ENCODE data around the gene IMMT.
A peak's percentile ranks its signal among the peaks of the same experiment; 100 is the strongest.
"Not testable (repeated sequence)": the region's sequence is repeated elsewhere in the genome, so short reads cannot be mapped to it uniquely, and the experiment has no call there.

The IMMT gene

GRCh38 chr2:86226070-86226469 lies 30.8 kb upstream of the IMMT start:
- no peak for DNase-seq

DNA sequence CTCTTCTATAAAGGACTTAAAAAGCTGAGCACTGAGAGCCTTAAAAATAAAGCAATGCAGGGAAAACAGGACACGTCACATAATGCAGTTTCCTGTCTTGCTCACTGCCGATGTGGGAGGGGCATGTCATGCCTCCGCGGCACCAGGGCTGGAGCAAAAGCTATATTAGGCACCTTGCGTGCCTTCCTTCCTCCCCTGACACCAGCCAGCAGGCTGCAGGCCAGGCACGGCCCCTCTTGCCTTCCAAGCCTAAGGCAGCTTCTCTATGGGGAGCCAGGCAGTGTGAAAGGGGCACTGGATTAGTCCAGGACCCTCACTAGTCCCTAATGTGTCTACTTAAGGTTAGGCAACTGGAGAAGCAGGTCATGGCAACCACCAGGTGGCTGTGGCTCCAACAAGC lies 30.3 kb upstream of the IMMT start:
- peak in 1 of 14 donors; percentile 13 for DNase-seq

GRCh38 chr2:86224645-86225355 lies 29.5 kb upstream of the IMMT start:
- no peak for DNase-seq

GRCh38 chr2:86223927-86224560 lies 28.8 kb upstream of the IMMT start:
- DNase-seq = no peak

GRCh38 chr2:86223140-86223926 lies 28.1 kb upstream of the IMMT start:
- DNase-seq = peak in 7 of 14 donors; percentile 19 to 46 (median 40)

- DNase-seq = peak in 8 of 14 donors; percentile 8 to 48 (median 18)
Measured at GRCh38 chr2:86221066-86221684, 25.9 kb upstream of the IMMT start.

- DNase-seq = no peak
Measured at GRCh38 chr2:86219896-86220295, 24.6 kb upstream of the IMMT start.

DNA sequence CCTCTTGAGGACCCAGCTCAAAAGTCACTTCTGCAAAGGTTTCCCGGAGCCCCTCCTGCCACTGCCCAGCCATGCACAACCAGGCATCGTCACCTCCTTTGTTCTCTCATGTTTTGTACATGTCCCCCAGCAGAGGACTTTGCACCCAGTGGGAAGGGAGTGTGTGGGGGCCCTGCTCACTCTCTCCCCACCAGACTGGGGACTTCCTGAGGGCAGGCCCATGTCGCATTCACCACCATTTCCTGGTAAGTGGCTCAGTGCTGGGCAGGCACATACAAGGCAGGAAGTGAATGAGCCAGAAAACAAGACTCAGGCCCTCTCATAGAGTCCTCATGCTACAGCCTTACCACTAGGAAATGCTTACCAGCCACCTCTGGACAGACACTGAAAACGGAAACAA lies 22.9 kb upstream of the IMMT start:
- no peak for DNase-seq

- no peak for DNase-seq
Measured at GRCh38 chr2:86216575-86217555, 21.6 kb upstream of the IMMT start.

DNA sequence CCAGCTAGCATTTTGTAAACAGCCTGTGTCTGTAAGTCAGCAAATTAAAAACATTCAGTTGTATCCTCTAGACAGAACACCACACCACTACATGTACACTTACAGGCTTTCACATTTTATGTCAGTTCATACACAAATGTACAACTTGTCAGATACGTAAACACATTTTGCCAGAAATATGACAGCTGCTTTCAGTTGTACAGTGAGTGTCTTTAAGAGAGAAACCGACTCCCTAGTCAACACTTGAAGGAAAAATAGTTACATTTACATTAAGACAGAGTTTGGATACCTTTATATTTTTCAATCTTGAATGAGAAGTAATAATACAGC lies 19.2 kb upstream of the IMMT start:
- no peak for DNase-seq

DNA sequence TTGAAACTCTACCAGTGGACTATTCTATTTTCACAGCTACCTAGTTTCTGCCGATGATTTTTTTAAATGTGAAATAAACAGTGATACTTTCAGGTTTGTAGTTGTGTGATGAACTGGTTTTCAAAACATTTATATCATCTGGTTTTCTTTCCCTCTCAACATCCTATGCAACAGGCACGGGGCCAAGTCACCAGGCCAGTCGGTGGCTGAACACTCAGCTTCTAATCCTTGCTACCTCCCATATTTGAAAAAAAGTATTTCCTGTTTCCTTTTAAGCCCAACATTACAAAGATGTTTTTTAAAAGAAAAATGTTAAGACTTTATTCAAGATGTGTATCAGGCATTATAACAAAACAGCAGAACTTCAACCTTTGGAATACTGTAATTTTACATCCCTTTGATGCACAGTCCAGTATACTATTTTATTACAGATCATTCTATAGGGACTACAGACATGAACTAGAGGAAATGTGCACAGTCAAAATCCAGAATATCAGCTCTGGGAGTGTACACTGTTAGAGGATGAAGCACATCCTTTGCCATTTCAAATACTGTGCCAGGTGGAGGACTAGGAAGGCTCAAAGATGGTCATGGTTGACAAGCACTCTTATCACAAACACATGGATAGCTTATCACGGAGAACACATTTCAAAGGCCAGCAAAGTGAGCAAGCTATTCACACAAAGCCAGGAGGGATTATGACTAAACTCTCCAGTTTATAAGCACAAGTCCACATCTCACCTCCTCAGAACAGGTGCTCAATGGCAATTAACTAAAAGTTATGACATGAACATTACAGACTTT lies 18.6 kb upstream of the IMMT start:
- DNase-seq = no peak

- no peak for DNase-seq
Measured at GRCh38 chr2:86213056-86213455, 17.8 kb upstream of the IMMT start.

GRCh38 chr2:86211796-86212188 lies 16.5 kb upstream of the IMMT start:
- DNase-seq = no peak

- DNase-seq = no peak
Measured at GRCh38 chr2:86211033-86211795, 16.0 kb upstream of the IMMT start.

DNA sequence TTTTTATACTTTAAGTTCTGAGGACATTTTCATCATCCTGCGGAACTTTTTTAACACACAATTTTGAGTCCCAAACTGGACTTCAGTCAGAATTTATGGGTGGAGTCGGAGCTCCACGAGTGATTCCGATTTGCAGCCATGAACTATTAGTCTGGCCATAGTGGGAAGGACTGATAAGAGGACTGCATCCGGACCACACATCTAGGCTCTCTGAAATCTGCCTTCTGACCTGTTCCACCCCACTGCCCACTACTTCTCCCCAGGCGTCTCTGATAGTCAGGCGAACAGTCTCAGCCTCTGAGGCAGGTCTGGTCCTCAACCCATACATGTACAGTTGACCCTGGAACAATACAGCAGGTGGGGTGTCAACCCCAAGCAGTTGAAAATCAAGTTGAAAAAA lies 9.2 kb upstream of the IMMT start:
- no peak for DNase-seq

- no peak for DNase-seq
Measured at GRCh38 chr2:86203614-86204013, 8.4 kb upstream of the IMMT start.

DNA sequence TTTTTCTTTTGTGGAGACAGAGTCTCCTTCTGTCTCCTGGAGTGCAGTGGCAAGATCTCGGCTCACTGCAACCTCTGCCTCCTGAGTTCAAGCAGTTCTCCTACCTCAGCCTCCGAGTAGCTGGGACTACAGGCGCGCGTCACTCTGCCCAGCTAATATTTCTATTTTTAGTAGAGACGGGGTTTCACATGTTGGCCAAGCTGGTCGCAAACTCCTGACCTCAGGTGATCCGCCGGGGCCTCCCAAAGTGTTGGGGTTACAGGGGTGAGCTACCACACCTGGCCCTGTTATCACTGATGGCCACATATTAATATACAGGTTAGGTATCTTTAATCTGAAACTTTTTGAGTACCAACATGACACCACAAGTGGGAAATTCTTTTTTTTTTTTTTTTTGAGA lies 7.4 kb upstream of the IMMT start:
- no peak for DNase-seq

DNA sequence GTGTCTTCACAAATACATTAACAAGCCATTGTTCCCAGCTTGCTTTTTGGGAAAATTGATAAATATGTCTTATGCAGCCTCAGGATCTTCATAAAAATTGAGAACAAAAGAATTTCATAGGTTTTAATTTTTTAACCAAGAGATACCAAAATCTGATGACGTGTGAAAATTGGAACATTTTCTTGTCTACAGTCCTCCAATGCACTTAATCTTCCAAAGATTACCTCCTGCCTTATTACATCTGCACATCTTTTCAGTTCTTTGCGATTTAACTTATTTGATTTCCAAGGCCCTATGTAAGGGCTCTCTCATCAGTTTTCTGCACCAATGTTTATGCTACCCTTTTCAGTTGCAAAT lies 7.1 kb upstream of the IMMT start:
- DNase-seq = no peak

GRCh38 chr2:86201671-86202335 lies 6.5 kb upstream of the IMMT start:
- peak in 1 of 14 donors; percentile 64 for DNase-seq

DNA sequence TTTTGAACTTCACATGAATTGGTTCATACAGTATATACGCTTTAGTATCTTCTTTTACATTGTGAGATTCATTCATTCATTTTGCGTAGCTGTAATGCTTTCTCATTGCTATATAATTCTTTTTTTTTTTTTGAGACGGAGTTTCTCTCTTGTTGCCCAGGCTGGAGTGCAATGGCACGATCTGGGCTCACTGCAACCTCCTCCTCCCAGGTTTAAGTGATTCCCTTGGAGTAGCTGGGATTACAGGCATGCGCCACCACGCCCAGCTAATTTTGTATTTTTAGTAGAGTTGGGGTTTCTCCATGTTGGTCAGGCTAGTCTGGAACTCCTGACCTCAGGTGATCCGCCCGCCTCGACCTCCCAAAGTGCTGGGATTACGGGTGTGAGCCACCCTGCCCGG lies 5.3 kb upstream of the IMMT start:
- DNase-seq = not testable (repeated sequence)
